ENCODE results near the gene P2RX6. TPM values are rescaled to one million over a fixed set of nuclear protein-coding genes. Genes with fewer than 3 reads are reported as not detected.

The P2RX6 gene
- total RNA-seq, 1 donor from 2014 or later: 0.26 TPM

DNA sequence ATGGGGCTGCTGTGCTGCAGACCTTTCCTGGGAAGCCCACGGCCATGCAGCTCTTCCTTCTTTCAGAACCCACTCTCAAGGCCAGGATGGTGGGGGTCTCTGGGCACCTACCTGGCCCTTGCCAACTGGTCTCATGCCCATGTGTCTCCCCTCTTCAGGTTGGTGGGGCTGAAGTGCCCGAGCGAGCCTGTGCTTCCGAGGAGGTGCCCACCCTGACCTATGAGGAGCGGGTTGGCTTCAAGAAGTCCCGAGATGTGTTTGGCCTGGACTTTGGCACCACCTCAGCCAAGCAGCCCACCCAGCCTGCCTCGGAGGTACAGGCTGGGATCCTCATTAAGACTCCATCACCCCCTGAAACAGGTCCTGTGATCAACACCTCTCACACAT is 22.9 kb upstream of the P2RX6 start:
- no peak for FAIRE-seq

DNA sequence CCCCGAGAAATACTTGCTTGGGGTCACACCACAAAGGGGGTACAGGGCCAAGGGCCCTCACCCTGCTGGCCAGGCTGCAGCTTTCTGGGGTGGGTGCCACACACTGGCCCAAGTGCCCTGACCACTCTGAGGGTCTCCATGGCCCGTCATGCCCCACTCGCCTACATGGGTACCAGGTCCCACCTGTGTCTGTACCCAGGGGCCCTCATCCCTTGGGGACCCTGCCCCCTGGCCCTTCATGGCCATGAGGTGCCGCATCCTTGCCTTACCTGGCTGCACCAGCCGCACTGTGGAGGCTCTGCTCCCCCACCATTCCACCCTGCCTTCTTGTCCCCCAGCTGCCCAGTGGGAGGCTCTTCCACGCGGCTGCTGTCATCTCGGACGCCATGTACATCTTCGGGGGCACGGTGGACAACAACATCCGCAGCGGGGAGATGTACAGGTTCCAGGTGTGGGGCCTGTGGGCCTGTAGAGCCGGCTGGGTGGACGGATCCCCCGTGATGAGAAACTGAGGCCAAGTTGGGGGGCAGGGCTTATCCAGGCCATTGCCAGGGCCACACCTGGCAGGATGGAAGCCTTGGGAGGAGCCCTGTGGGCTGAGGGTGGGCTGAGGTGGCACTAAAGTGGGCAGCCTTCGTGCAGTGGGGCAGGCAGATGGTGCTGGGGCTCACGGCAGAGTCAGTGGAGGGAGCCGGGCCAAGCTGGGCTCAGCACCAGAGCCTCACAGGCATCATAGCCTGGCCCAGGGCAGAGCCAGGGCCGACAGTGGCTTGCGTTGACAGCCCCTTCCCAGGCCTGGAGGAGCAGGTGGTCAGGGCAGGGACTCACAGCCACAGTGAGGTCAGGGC is 22.3 kb upstream of the P2RX6 start:
- FAIRE-seq (no peak), DNase-seq (ENCODE audit: low read depth) (no peak)
- TF ChIP-seq, protein P1, sequence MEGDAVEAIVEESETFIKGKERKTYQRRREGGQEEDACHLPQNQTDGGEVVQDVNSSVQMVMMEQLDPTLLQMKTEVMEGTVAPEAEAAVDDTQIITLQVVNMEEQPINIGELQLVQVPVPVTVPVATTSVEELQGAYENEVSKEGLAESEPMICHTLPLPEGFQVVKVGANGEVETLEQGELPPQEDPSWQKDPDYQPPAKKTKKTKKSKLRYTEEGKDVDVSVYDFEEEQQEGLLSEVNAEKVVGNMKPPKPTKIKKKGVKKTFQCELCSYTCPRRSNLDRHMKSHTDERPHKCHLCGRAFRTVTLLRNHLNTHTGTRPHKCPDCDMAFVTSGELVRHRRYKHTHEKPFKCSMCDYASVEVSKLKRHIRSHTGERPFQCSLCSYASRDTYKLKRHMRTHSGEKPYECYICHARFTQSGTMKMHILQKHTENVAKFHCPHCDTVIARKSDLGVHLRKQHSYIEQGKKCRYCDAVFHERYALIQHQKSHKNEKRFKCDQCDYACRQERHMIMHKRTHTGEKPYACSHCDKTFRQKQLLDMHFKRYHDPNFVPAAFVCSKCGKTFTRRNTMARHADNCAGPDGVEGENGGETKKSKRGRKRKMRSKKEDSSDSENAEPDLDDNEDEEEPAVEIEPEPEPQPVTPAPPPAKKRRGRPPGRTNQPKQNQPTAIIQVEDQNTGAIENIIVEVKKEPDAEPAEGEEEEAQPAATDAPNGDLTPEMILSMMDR (IDR thresholded peaks at IDR 0.05; ENCODE audit: insufficient read depth, low read length, severe bottlenecking): no peak
- Histone ChIP-seq H3K36me3 (ENCODE audit: control insufficient read depth, insufficient read depth, low read length) (peaks cover 45% of the 10 kb centered on the region), H3K27me3 (ENCODE audit: control insufficient read depth, insufficient read depth, low read length) (no peaks in the 10 kb centered on the region), H3K4me3 (ENCODE audit: low read depth, low read length) (no peak overlapping the region)

More for the DNA sequence above, 22.9 kb upstream of the P2RX6 start:
- Histone ChIP-seq H3K36me3 (ENCODE audit: control insufficient read depth, insufficient read depth, low read length) (peaks cover 47% of the 10 kb centered on the region), H3K27me3 (ENCODE audit: control insufficient read depth, insufficient read depth, low read length) (no peaks in the 10 kb centered on the region), H3K4me3 (ENCODE audit: low read depth, low read length) (no peak overlapping the region)
- DNase-seq (ENCODE audit: low read depth): no peak
- TF ChIP-seq, protein P1 (IDR thresholded peaks at IDR 0.05; ENCODE audit: insufficient read depth, low read length, severe bottlenecking): no peak

DNA sequence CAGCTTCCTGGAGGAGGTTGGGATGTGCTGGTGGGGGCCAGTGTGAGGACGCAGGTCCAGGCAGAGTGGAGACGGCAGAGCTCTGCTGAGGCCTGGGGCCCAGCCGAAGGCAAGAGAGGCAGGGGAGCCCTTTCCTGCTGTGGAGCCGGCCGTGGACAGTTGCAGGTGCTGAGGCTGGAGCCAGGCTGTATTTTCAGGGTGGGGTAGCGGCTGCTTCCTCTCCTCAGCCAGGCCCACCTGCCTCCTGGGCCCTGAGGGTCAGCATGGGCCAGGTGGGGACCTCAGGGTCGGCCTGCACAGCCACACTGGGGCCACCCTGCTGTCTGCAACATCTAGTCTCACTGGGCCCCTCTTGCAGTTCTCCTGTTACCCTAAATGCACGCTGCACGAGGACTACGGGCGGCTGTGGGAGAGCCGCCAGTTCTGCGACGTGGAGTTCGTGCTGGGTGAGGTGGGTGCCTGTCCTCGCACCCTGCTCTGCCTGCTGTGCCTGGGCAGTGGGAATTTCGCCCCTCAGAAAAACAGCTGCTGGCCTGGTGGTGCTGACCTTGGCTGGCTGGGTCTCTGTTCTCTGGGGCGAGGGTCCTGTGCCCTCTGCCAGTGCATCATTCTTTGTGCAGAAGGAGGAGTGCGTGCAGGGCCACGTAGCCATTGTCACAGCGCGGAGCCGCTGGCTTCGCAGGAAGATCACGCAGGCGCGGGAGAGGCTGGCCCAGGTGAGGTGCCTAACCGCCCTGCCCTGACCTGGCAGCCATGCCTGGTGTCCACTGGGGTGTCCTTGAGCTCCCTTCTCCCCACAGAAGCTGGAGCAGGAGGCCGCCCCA is 21.4 kb upstream of the P2RX6 start:
- no peak overlapping the region for H3K4me3 ChIP-seq (ENCODE audit: low read depth, low read length)
- no peaks in the 10 kb centered on the region for H3K27me3 ChIP-seq (ENCODE audit: control insufficient read depth, insufficient read depth, low read length)
- FAIRE-seq: no peak
- H3K36me3 ChIP-seq (ENCODE audit: control insufficient read depth, insufficient read depth, low read length): peaks cover 45% of the 10 kb centered on the region
- DNase-seq (ENCODE audit: low read depth): no peak
- TF ChIP-seq, protein P1 (IDR thresholded peaks at IDR 0.05; ENCODE audit: insufficient read depth, low read length, severe bottlenecking): no peak

DNA sequence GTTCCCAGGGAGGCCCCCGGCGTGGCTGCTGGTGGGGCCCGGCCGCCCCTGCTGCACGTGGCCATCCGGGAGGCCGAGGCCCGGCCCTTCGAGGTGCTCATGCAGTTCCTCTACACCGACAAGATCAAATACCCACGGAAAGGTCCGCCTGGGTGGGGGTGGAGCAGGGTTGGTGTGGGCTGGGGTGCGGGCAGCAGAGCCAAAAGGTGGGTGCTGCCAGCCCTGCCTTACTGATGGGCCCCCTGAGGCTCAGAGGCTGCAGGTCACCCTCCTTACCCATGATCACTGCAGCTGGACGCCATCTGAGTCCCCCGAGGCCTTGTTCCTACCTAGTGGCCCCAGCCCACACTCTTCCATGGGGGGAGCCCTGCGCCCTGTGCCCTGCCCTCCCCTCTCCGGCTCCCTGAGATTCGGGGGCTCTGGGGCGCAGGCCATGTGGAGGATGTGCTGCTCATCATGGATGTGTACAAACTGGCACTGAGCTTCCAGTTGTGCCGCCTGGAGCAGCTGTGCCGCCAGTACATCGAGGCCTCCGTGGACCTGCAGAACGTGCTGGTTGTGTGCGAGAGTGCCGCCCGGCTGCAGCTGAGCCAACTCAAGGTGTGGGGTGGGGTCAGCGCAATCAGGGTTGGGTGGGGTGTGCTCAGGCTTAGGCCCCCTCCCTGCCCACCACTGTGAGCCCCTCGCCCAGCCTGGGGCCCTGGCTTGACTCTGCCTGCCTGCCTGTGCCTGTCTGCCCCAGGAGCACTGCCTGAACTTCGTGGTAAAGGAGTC is 20.6 kb upstream of the P2RX6 start:
- Histone ChIP-seq H3K4me3 (ENCODE audit: low read depth, low read length) (no peak overlapping the region), H3K27me3 (ENCODE audit: control insufficient read depth, insufficient read depth, low read length) (no peaks in the 10 kb centered on the region), H3K36me3 (ENCODE audit: control insufficient read depth, insufficient read depth, low read length) (peaks cover 43% of the 10 kb centered on the region)
- FAIRE-seq (no peak), DNase-seq (ENCODE audit: low read depth) (no peak)
- TF ChIP-seq, protein P1 (IDR thresholded peaks at IDR 0.05; ENCODE audit: insufficient read depth, low read length, severe bottlenecking): no peak

DNA sequence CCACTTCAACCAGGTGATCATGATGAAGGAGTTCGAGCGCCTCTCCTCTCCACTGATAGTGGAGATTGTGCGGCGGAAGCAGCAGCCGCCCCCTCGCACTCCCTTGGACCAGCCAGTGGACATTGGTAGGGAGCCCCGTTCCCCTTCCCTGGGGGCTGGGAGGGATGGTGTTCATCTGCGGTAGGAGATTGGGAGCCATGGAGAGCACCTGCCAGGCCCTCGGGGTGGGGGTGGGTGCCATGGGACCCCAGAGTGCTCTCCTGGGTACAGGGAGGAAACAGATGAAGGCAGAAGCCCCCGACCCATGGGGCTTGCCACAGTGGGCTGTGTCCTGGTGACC is 20.1 kb upstream of the P2RX6 start:
- FAIRE-seq: no peak
- DNase-seq (ENCODE audit: low read depth): no peak
- Histone ChIP-seq H3K36me3 (ENCODE audit: control insufficient read depth, insufficient read depth, low read length) (peaks cover 46% of the 10 kb centered on the region), H3K27me3 (ENCODE audit: control insufficient read depth, insufficient read depth, low read length) (no peaks in the 10 kb centered on the region), H3K4me3 (ENCODE audit: low read depth, low read length) (no peak overlapping the region)
- TF ChIP-seq, protein P1 (IDR thresholded peaks at IDR 0.05; ENCODE audit: insufficient read depth, low read length, severe bottlenecking): no peak

All from bronchial epithelial cell (primary cell).